SK-N-SH (cell line): ENCODE data around the gene GRIN2C.

ENCODE experiments used
- EP300 ChIP-seq, 2 experiments: IDR thresholded peaks; 2 replicates each; pipeline versions ENCODE4 v1.4.0 to v1.6.1; 2012; ENCODE audit warnings: borderline replicate concordance in 1 of 2, low read depth in 1 of 2, low read length in 1 of 2
- NFIC ChIP-seq: IDR thresholded peaks from 2 replicates; pipeline ENCODE4 v1.4.0; 2012; ENCODE audit warnings: borderline replicate concordance
- POLR2AphosphoS5 ChIP-seq: IDR thresholded peaks from 2 replicates; pipeline ENCODE4 v1.6.1; 2012; ENCODE audit warnings: low read depth, low read length
- SIN3A ChIP-seq: IDR thresholded peaks from 2 replicates; pipeline ENCODE4 v1.6.1; 2012; ENCODE audit warnings: low read depth, mild to moderate bottlenecking, low read length, moderate library complexity, borderline replicate concordance
- SMC3 ChIP-seq: IDR thresholded peaks from 2 replicates; pipeline ENCODE4 v1.6.1; 2012; ENCODE audit warnings: low read depth, low read length, improper control_type of control experiment

DNA sequence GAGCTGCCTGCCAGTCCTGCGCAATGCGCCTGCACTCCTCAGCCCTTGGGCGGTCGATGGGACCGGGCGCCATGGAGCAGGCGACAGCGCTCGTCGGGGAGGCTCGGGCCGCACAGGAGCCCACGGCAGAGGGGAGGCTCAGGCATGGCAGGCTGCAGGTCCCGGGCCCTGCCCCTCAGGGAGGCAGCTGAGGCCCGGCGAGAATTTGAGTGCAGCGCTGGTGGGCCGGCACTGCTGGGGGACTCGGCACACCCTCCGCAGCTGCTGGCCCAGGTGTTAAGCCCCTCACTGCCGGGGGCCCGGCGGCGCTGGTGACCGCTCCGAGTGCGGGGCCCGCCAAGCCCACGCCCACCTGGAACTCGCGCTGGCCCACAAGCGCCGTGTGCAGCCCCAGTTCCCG, 47.3 kb upstream of the GRIN2C start:
- TF ChIP-seq NFIC (no peak), SMC3 (no peak), SIN3A (no peak), POLR2AphosphoS5 (no peak), EP300 (IDR thresholded peaks at IDR 0.05; ENCODE audit: borderline replicate concordance in 1 of 2, low read depth in 1 of 2, low read length in 1 of 2) (no peak)
